DMS114 treated with DMSO at 0.1 percent for 48 hours (cell line): ENCODE data around the gene LCN1.

Experiments
- DNase-seq: peaks from one replicate; lab custom pipeline; 2025; ENCODE audit not compliant: unreplicated experiment; lab: John Stamatoyannopoulos, UW

LCN1 gene

GRCh38 chr9:135565636-135566035, 44.4 kb downstream of the LCN1 start:
- DNase-seq = no peak

- no peak for DNase-seq
Measured at GRCh38 chr9:135566552-135566951, 45.3 kb downstream of the LCN1 start.

DNA sequence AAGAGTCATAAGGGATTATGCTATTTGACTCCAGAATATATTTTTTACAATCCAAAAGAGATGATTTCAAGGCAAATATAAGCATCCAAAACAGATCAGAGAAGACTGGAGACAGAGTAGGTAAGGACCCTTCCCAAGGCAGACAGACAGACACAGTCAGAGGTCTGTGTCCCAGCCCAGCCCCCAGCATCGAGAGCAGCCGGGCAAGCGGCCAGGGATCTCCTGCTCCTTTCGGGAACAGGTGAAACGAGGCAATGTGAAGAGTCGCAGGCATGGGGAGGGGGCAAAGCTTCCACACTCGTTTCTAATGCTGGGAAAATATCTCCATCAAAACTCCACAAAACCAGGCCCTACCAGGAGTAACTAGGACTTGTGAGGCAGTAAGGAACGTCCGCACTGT, 46.1 kb downstream of the LCN1 start:
- no peak for DNase-seq

DNA sequence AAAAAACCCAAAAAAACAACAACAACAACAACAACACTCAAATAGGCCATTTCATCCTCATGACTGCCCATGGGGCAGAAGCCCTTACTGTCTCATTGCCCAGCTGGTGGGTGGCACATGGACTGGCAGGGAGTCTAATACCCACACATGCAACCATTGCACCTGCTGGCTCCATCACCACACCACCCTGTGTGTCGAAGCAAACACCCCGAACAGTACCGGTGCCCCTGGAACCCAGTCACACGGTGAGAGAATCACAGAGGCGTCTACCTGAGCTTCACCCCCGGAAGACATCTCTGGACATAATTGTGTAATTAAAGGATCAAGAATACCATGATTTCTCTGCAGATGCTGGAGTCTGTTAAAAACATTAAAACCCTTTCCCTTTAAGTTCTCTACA, 46.8 kb downstream of the LCN1 start:
- no peak for DNase-seq

DNA sequence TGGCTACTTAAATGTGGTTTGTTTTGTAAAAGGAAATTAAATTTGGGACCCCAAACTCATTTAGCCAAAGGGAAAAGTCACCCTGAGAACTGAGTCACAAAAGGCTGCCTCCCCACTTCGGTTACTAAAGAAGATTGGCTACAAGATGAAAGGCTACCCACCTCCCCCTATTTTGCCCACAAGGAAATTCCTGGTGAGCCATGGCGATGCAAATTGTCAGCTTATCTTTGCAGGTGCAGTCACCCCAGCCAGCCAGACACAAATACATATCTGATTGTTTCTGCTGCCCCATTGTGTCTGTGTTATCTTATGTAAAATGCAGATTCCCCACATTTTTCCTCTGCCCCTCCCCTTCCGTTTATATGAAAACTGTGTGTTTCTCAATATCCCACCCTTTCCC, 49.2 kb downstream of the LCN1 start:
- no peak for DNase-seq

DNA sequence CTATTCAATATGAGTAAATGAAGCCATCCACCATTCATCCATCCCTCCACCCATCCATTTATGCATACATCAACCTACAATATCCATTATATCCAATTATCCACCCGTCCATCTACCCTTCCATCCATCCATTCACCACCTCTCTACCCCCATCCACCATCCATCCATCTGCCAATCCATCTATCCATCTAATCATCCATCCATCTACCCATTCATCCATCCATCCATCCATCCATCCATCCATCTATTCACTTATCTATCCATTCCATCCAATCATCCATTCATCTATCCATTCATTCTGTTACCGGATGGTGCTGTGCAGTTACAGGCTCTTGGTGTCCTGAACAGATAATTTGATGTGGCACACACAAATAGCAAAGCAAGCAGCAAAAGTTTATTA, 51.0 kb downstream of the LCN1 start:
- no peak for DNase-seq

GRCh38 chr9:135573124-135573523, 51.9 kb downstream of the LCN1 start:
- DNase-seq = no peak

- no peak for DNase-seq
Measured at GRCh38 chr9:135574331-135574730, 53.1 kb downstream of the LCN1 start.

- DNase-seq = no peak
Measured at GRCh38 chr9:135574943-135575342, 53.7 kb downstream of the LCN1 start.
